Stimulated activated CD4-positive, alpha-beta T cell treated with anti-CD3 and anti-CD28 coated beads, Interleukin-4, amount 100 ng/mL, for 1 hour (primary cell): Measurements from ENCODE around the gene INPP5B.

Experiments used
- DNase-seq: peaks from one replicate; pipeline ENCODE4 v3.0.0-alpha.2; 2020

INPP5B gene

GRCh38 chr1:37865348-37866120, 81.3 kb downstream of the INPP5B start:
- peak; percentile 22 for DNase-seq

DNA sequence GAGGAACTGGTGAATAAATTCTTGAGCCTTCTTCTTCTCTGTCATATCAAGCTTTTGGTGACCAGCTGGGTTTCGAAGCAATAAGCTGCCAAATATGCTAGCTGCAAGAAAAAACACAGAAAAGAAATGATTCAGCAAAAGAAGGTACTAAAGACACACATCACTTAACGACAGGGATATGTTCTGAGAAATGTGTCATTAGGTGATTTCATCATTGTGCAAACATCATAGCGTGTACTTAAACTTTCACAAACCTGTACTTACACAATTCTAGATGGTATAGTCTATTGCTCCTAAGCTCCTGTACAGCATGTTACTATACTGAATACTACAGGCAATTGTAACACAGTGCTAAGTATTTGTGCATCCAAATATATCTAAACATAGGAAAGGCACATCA, 84.5 kb downstream of the INPP5B start:
- no peak for DNase-seq

DNA sequence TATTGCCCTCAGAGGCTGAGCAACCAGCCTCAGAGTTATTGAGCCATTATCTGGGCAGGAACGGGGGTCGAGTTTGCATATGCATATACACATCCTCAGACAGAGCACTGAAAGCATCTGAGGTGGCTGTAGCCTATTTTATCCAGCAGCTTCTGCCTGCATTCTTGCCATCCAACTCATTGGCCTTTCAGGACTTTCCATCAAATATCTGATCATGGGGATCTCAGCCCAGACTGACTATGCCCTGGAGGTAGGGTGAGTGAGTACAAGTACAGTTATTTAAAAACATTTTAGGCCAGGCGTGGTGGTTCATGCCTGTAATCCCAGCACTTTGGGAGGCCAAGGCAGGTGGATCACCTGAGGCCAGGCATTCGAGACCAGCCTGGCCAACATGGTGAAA, 85.7 kb downstream of the INPP5B start:
- DNase-seq = no peak

DNA sequence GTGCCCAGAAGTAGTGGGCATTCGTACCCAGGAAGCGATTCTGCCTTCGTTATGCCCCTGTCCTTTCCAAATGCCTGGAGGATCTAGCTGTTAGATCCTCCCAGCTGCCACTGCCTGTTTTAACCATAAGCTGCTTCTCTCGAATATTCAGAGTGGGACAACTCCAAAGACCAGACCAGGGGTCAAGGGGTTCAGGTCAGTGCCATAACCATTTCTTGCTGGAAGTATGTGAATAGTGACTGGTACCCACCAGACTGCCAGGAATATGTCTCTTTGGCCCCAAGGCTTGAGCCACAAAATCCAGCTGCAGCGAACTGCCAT, 86.5 kb downstream of the INPP5B start:
- no peak for DNase-seq

DNA sequence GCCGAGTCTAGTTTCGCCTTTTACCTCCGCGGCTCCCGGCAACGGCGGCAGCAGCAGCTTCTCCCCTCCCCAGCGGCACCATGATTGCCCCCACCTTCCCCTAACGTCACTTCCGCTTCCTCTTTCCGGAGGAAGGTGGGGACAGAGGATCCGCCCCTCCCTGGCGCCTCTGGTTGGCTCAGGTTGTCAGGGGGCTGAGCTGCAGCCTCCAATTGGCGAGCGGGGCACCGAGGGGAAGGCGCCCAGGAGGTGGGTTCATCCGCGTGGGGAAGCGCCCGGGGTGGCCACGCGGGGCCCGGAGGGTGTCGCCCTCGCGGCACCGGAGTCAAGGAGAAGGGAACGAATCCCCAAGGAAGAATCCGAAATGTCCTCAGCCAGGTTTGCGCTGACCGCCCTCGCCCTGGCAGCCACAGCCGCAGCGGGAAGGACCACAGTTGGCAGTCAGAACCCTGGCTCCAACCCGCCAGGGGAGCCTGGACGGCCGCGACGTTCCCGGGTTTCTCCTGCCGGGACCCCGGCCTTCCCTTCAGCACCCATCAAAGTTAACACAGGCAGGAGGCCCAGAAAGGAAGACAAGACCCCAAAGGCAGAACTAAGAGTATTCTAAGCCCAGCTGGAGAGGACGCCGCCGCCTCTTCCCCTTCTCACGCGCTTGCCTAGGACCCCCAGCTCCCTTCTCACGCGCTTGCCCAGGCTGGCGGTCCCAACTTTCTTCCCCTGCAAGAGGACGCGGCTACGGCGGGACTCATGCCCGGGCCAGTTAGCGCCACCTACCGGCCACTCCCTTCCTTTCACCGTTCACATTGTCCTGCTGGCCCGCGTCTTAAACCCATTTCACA, 87.1 kb downstream of the INPP5B start, which contains the start of gene MTF1:
Gene MTF1, minus strand, starts transcription at position 86 of the 839 bp plus-strand sequence. CDS start 1,934 bp downstream, outside the sequence.
- DNase-seq = peak; percentile 95

GRCh38 chr1:37858931-37859506, 87.8 kb downstream of the INPP5B start:
- no peak for DNase-seq

- DNase-seq = no peak
These were observed 92.4 kb downstream of the INPP5B start for GRCh38 chr1:37854406-37854805.

DNA sequence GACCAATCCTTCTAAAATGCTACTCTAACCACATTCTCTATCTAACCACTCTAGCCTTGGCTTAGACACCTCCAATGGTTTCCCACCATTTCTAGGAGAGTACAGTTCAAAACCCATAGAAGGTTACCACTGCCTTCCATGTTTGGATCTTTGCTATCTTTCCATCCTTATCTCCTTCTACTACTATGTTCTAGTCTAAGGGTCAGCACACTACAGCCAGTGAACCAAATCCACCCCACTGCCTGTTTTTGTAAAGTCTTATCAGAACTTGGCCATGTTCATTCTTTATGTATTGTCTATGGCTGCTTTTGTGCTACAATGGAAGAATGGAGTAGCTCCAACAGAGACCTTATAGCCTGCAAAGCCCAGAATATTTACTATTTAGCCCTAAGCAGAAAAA, 93.7 kb downstream of the INPP5B start:
- DNase-seq = no peak

DNA sequence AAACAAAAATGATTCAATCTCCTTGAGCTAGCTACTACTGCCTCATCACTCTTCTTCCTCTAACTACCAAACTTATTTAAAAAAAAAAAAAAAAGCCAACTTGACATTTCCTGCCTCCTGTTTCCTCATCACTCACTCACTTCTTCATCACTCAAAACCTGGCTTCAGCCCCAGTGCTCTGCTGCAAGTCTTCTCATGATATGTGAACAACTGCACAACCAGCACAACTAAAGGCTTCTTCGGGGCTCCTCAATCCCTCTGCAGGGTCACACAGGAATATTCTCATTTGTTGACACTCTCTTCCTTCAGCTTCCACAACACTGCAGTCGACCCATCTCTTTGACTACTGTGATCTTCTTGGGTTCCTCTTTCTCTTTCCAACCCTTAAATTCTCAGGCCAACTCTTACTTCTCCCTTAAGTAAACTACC, 95.1 kb downstream of the INPP5B start:
- no peak for DNase-seq

DNA sequence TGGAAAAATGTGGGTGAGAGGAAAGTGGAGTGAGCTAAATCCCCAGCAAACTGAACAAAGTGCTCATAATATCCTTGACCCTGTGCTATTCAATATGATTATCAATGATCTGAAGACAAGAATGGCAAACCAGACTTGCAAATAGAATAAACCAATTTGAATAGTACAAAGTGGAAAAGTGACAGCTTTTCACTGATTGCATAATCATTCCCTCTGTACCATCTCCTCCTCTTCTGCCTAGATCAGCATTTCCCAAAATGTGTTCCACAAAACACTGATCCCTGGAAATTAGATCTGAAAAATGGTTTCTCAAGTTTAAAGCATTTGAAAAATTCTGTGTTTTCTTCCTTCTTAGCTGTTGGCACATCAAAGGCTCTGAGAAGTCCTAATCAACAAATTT, 95.6 kb downstream of the INPP5B start:
- no peak for DNase-seq

DNA sequence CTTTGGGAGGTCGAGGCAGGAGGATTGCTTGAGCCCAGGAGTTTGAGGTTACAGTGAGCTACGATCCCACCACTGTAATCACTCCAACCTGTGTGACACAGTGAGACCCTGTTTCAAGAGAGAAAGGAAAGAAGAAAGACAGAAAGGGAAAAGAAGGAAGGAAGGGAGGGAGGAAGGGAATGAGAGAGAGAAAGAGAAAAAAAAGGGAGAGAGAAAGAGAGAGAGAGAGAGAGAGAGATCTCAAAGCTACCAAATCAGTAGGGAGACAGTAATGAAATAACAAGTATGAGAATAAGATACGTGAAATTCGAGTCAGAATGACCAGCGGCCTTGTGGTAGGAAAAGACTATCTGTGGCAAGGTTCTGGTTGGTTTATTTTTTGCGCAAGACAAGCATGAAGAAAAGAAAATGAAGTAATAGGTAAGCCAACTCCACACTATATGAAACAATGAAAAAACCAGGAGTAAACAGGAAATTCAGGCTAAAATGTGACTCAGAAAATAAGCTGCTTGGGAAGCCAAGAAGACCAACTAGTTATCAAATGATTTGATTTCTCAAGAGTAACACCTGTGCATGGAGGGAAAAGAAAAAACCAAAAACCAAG, 96.4 kb downstream of the INPP5B start:
- no peak for DNase-seq

DNA sequence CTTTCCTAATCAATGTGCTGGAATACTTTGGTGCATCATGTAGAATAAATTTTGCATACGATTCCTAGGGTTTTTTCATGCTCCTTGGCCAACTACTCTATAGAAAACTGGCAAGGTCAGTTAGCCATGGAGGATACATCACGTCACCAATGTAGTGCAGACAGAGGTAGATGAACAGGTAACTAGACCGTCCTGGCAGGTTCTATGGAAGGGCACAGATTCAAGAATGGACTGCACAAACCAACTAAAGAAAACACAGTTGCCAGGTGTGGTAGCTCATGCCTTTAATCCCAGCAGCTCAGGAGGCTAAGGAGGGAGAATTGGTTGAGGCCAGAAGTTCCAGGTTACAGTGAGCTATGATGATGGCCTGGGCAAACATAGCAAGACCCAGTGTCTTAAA, 97.4 kb downstream of the INPP5B start:
- no peak for DNase-seq

DNA sequence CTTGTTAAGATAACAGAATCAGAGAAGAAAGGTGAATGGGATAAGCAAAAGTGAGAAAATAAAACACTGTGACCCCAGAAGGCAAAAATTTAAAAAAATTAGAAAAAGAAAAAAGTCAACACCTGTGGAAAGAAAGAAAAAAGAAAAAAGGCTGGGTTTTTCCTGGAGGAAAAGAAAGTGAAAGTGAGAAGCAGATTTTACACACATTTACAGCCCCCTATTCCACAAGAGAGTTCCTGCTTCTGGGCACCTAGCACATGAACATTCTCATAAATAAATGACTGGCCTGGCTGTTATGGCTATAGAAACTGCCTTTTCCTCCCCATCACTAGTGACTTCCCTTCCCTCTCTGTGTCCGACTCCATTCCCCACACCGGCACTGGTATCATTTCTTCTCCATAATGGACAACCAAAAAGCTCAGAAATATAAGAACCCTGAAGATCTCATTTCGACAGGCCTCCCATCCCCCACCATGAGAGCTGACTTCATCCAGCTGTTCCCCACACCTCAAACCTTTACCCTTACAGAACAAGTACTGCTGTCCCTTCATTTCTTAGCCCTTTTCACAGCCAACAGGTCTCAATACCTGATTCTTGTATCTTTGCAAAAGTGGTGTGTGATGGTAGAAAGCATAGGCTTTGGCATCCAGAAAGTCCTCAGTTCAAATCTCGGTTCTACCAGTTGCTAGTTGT, 100.1 kb downstream of the INPP5B start:
- no peak for DNase-seq

DNA sequence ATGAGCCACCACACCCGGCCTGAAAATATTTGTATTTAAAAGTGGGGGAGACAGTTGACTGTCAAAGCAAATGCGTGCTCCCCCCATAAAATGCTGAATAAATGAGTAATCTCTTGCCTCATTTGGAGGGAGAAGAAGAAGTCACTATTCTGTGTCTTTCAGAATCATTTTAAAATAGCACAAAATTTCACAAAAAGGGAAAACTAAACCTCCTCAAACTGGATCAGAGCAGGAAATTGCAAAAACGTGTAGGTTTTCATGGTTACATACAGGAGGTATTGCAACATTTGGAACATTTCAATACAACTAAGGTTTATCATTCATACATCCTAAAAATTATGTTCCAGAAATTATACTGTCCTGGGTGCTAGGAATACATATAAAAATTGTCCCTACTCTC, 101.1 kb downstream of the INPP5B start:
- DNase-seq = no peak

DNA sequence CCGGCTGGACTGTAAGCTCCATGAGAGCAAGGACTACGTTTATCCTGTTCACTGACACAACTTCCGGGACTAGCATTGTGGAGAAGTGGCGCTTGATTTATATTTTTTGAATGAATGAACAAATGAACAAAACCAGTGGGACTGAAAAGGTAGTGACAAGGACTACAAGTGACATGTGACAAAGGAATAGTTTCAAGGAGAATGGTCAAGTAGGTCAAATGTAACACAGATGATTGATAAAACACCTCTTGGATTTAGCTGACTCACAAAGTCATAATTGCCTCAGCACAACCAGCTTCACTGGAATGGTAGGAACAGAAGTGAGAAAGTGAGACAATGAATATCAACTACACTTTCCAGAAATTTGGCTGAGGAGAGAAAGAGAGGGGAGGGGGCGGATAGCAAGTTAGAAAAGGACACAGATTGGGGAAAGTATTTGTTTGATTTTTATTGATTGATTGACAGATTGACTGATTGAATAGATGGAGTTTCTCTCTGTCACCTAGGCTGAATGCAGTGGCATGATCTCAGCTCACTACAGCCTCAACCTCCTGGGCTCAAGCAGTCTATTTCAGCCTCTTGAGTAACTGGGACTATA, 101.7 kb downstream of the INPP5B start:
- DNase-seq = no peak

- DNase-seq = no peak
These were observed 102.3 kb downstream of the INPP5B start for GRCh38 chr1:37844536-37844935.

- DNase-seq = no peak
These were observed 105.2 kb downstream of the INPP5B start for GRCh38 chr1:37841652-37842051.

DNA sequence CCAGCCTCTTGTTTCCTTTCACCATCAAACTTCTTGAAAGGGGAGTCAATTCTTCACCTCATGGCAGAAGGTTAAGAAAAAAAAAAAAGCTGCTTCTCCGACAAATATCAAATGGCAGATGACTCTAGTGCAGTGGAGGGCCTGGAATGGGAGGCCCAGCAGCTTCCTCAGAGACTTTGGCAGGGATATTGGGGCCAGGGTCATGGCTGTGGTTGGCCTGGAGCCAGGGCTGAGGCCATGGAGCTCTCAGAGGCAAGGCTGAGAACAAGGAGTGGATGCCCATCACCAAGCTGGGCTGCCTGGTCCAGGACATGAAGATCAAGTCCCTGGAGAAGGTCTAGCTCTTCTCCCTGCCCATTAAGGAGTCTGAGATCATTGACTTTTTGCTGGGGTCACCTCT, 106.1 kb downstream of the INPP5B start:
- no peak for DNase-seq

DNA sequence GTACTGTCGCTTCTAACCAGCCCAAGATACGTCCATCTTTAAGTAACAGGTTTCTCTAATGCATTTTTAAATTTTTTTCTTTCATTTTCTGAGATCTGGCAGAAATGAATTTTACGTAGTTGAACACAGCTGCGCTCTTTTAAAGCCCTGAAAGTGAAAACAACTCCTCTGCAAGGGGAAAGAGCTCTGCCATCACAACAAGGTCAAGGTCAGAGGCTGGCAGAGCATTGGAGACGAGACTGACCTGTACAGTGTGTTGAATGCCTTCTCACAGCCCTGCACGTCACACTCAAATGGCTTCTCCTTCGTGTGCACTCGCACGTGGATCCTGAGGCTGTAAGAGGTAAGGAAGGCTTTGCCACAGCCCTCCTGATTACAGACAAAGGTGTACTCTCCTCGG, 107.2 kb downstream of the INPP5B start:
- DNase-seq = no peak

- DNase-seq = no peak
These were observed 110.1 kb downstream of the INPP5B start for GRCh38 chr1:37836788-37837187.

GRCh38 chr1:37831809-37832208, 115.0 kb downstream of the INPP5B start:
- DNase-seq = no peak

DNA sequence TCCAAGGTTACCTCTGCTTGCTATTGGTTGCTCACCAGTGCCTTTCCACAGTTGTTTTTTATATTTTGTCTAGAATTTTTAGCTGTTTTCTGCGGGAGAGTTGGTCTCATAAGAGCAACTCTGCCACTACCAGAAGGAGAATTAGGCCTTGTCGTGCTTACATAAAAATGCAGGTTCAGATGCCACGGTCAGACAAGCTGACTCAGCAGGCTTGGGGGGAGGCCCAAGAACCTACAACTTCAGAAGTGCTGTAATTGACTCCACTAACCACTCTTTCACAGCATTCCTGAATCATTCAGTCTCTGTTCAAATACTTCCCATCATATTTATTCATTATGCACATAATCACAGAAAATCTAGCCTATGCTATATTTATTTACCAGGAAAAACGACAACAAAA, 115.7 kb downstream of the INPP5B start:
- DNase-seq = no peak
